K562 (cell line): Measurements from ENCODE around the gene XRCC2. TPM values are rescaled to one million over a fixed set of nuclear protein-coding genes. Genes with fewer than 3 reads are reported as not detected.

Experiments
- ATAC-seq: fragments of 200-7000 bp; cut with Tn5 transposase; 3 replicates; pipeline ENCODE4 v1.9.1; 2020; ENCODE audit warnings: moderate library complexity
- BruUV-seq: library from RNA; stranded (reverse); fragments of 400-500 nt; replicated peaks from 2 replicates; lab custom pipeline; 2021; lab: Mats Ljungman, UMichigan
- CTCF ChIA-PET: fragments of 300-600 bp; formaldehyde crosslinking; extraction: SDS; loops from one replicate; lab custom pipeline; 2021; ENCODE audit warnings: low intra/inter-chr PET ratio; lab: Yijun Ruan, JAX
- POLR2A ChIA-PET: fragments of 300-600, 350-650 bp; sonication (Branson Sonifier 250); formaldehyde crosslinking; extraction: SDS; loops from one replicate; lab custom pipeline; 2021; ENCODE audit warnings: antibody characterized with exemption, inconsistent platforms; lab: Yijun Ruan, JAX
- DNase-seq, 4 experiments: peaks; one replicate each; pipeline versions ENCODE4 v3.0.0 to v3.0.0-alpha.2; 2011 to 2018; ENCODE audit warnings: low spot score in 3 of 4, mixed read lengths in 3 of 4; ENCODE audit errors: extremely low read depth in 1 of 4
- FAIRE-seq: peaks from 2 replicates; lab custom pipeline; 2011; peaks lifted over from hg19 to GRCh38; lab: Jason Lieb, UNC
- H2AFZ ChIP-seq: 2 replicates; pipeline ENCODE4 v1.6.0; 2011; ENCODE audit warnings: low read depth, low read length, control low read depth, inconsistent platforms
- H3K27ac ChIP-seq: fragments of 200-600 bp; 3 replicates; pipeline ENCODE4 v1.8.0; 2011; ENCODE audit warnings: low read depth, mild to moderate bottlenecking, control low read depth, inconsistent platforms, low read length, moderate library complexity, mixed read lengths; ENCODE audit errors: extremely low read depth
- H3K27me3 ChIP-seq, 2 experiments: fragments of 300-600 bp in 1 of 2; 2 replicates in 1 of 2; 3 replicates in 1 of 2; pipeline versions ENCODE4 v1.6.0 to v1.8.0; 2011; ENCODE audit warnings: inconsistent platforms in 2 of 2, low read length in 2 of 2, mild to moderate bottlenecking in 1 of 2, mixed read lengths in 1 of 2, moderate library complexity in 1 of 2; ENCODE audit not compliant: control insufficient read depth in 2 of 2, insufficient read depth in 2 of 2
- H3K36me3 ChIP-seq: fragments of 300-600 bp; 3 replicates; pipeline ENCODE4 v1.8.0; 2011; ENCODE audit warnings: mild to moderate bottlenecking, low read length, inconsistent platforms; ENCODE audit not compliant: control insufficient read depth, insufficient read depth
- H3K4me1 ChIP-seq, 2 experiments: fragments of 200-600 bp in 1 of 2; replicated peaks in 1 of 2; 2 replicates in 1 of 2; 3 replicates in 1 of 2; pipeline versions ENCODE4 v1.5.1 to v1.8.0; 2011; ENCODE audit warnings: inconsistent platforms in 2 of 2, low read length in 2 of 2, mild to moderate bottlenecking in 1 of 2, mixed read lengths in 1 of 2, moderate library complexity in 1 of 2; ENCODE audit not compliant: control insufficient read depth in 2 of 2, insufficient read depth in 2 of 2
- H3K4me2 ChIP-seq: 2 replicates; pipeline ENCODE4 v1.6.1; 2011; ENCODE audit warnings: low read length, control low read depth, inconsistent platforms, mixed read lengths; ENCODE audit not compliant: insufficient read depth
- H3K4me3 ChIP-seq: fragments of 200-600 bp; sonication (generic), shearing (Covaris generic); 2 replicates; pipeline ENCODE4 v1.5.1; 2016; ENCODE audit warnings: control low read depth, inconsistent platforms
- H3K79me2 ChIP-seq: fragments of 200-600 bp; 3 replicates; pipeline ENCODE4 v1.8.0; 2011; ENCODE audit warnings: low read length, inconsistent platforms; ENCODE audit not compliant: control insufficient read depth, insufficient read depth
- H3K9ac ChIP-seq, 2 experiments: 2 replicates each; pipeline versions ENCODE4 v1.6.0 to v1.6.1; 2011; ENCODE audit warnings: low read depth in 2 of 2, low read length in 2 of 2, control low read depth in 1 of 2, inconsistent platforms in 1 of 2, mild to moderate bottlenecking in 1 of 2, mixed read lengths in 1 of 2; ENCODE audit not compliant: insufficient read depth in 1 of 2
- H3K9me1 ChIP-seq: one replicate; pipeline ENCODE4 v1.6.0; 2011; ENCODE audit warnings: inconsistent platforms, mild to moderate bottlenecking, low read length, moderate library complexity; ENCODE audit not compliant: control insufficient read depth, insufficient read depth
- H3K9me3 ChIP-seq: replicated peaks from 2 replicates; pipeline ENCODE4 v1.5.1; 2011; ENCODE audit warnings: low read depth, low read length, inconsistent platforms; ENCODE audit not compliant: control insufficient read depth, insufficient read depth
- H4K20me1 ChIP-seq: replicated peaks from 2 replicates; pipeline ENCODE4 v1.6.1; 2011; ENCODE audit warnings: low read length, inconsistent platforms, mixed read lengths; ENCODE audit not compliant: control insufficient read depth, insufficient read depth
- ATF1 ChIP-seq, 2 experiments: fragments of 450-650 bp in 1 of 2; IDR thresholded peaks; 2 replicates each; pipeline ENCODE4 v1.6.1; 2016; ENCODE audit warnings: missing compliant biosample characterization in 1 of 2, missing genetic modification characterization in 1 of 2
- EP300 ChIP-seq: IDR thresholded peaks from 2 replicates; pipeline ENCODE4 v1.6.1; 2012; ENCODE audit warnings: low read length, improper control_type of control experiment
- KLF16 ChIP-seq: IDR thresholded peaks from 2 replicates; pipeline ENCODE4 v1.6.1; 2016; ENCODE audit warnings: antibody characterized with exemption
- ZBTB1 ChIP-seq: sonication (generic); formaldehyde crosslinking; IDR thresholded peaks from 2 replicates; pipeline ENCODE4 v1.8.1; 2023; ENCODE audit warnings: missing genetic modification reagents, low read depth, mild to moderate bottlenecking, borderline replicate concordance
- ZNF197 ChIP-seq: fragments of 200-800 bp; sonication (Bioruptor generic); IDR thresholded peaks from 2 replicates; pipeline ENCODE4 v1.6.1; 2016; ENCODE audit warnings: low read depth, missing genetic modification characterization, missing compliant biosample characterization
- WGBS: fragments of 100-300 bp; shearing (Covaris generic); methylation state at CpG from one replicate; pipeline ENCODE4 v1.1.6; 2016; ENCODE audit warnings: low coverage, mixed read lengths; ENCODE audit not compliant: insufficient coverage; ENCODE audit errors: missing lambda C conversion rate; 5-methylcytosine and 5-hydroxymethylcytosine counted together
- in situ Hi-C: fragments of 300-500 bp; cut with MboI; formaldehyde crosslinking; loops from 4 replicates; pipeline ENCODE4 v1.15.0; 2018; ENCODE audit warnings: inconsistent platforms, mixed read lengths
- intact Hi-C: fragments of 100-400 bp; cut with micrococcal nuclease; formaldehyde crosslinking; loops from 2 replicates; pipeline ENCODE4 v1.14.2; 2022
- polyA plus RNA-seq, 8 experiments: library from polyadenylated mRNA; depleted of rRNA in 4 of 8; stranded (reverse) in 5 of 8; unstranded in 3 of 8; fragments of >200 nt; fragmentation: Nextera tagmentation in 2 of 8; fragmentation: Illumina TruSeq in 1 of 8; extraction: Ambion mirVana in 2 of 8; extraction: Trizol in 1 of 8; gene quantifications; 2 replicates each; pipeline versions ENCODE4 v1.2.1 to v1.2.3, GENCODE V29; 2011 to 2014; ENCODE audit warnings: inconsistent platforms in 1 of 8, missing spikeins in 1 of 8
- total RNA-seq, 7 experiments: library from RNA; depleted of rRNA in 6 of 7; stranded (reverse); fragments of >200 nt in 6 of 7; fragmentation: Illumina TruSeq in 2 of 7; extraction: Trizol in 2 of 7; gene quantifications; 2 replicates each; pipeline versions ENCODE4 v1.2.1 to v1.2.3, GENCODE V29; 2011 to 2021; ENCODE audit warnings: low replicate concordance in 1 of 7
- TF ChIP-seq, protein P1 (sequence below), 2 experiments: fragments of 450-650 bp in 1 of 2; sonication (generic) in 1 of 2; formaldehyde crosslinking in 1 of 2; IDR thresholded peaks in 1 of 2; conservative IDR thresholded peaks in 1 of 2; 2 replicates each; pipeline versions ENCODE4 v1.6.1 to v1.8.1; 2016 to 2023; ENCODE audit warnings: mild to moderate bottlenecking in 2 of 2, moderate library complexity in 2 of 2, inconsistent platforms in 1 of 2, missing genetic modification reagents in 1 of 2

The XRCC2 gene
- total and polyA plus RNA-seq, 9 of the 15 experiments (the other 6 are each of a cell fraction or from before 2014, with no cell fraction given): 16.2 to 58.0 (median 39.8) TPM

DNA sequence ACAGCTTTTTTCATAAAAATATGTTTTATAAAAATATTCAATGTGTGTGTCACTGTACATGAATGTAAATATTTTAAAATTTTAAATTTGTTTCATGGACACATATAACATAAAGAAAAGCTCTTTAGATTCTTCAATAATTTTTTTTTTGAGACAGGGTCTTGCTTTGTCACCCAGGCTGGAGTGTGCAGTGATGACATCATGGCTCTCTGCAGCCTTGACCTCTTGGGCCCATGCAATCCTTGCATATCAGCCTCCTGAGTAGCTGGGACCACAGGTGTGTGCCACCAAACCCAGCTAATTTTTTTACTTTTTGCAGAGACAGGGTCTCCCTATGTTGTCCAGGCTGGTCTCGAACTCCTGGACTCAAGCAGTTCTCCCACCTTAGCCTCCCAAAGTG lies 9.9 kb downstream of the XRCC2 start:
- no peaks in the 10 kb centered on the region for H3K27me3 ChIP-seq
- H3K9me1 ChIP-seq: peaks cover 3% of the 10 kb centered on the region
- ChIA-PET CTCF (no interaction called here), POLR2A (interaction anchor here (0.6 to 0.7 kb wide), 2 partner anchors 11 to 12 kb away, joined by 3 read pairs; no protein-coding TSS in a partner anchor)
- 0 out of 2 replicates have a peak, but pooled peaks cover 5% of the 10 kb centered on the region for H4K20me1 ChIP-seq
- in situ Hi-C loops (no loop called here), intact Hi-C loops (no loop called here)
- H3K79me2 ChIP-seq: peaks cover 93% of the 10 kb centered on the region
- TF ChIP-seq ATF1 (CRISPR knock-in tag; IDR thresholded peaks at IDR 0.05): no peak
- no peak for TF ChIP-seq ATF1 (tag; IDR thresholded peaks at IDR 0.05)
- TF ChIP-seq, protein P1, sequence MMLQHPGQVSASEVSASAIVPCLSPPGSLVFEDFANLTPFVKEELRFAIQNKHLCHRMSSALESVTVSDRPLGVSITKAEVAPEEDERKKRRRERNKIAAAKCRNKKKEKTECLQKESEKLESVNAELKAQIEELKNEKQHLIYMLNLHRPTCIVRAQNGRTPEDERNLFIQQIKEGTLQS (IDR thresholded peaks at IDR 0.05): peak; percentile 72
- TF ChIP-seq, protein P1 (CRISPR knock-in tag; conservative IDR thresholded peaks at IDR 0.05): no peak
- no peak for TF ChIP-seq EP300
- ATAC-seq: peak; percentile 58
- BruUV-seq: no TSS peak
- no peak for DNase-seq
- no peaks in the 10 kb centered on the region; a peak in 1 of 5 replicates for H3K4me1 ChIP-seq
- H3K4me3 ChIP-seq: no peak overlapping the region
- no peak overlapping the region for H3K27ac ChIP-seq
- H2AFZ ChIP-seq: no peak overlapping the region
- H3K9ac ChIP-seq: no peak overlapping the region
- FAIRE-seq: no peak
- H3K4me2 ChIP-seq: no peak overlapping the region
- H3K36me3 ChIP-seq: peaks cover 75% of the 10 kb centered on the region
- H3K9me3 ChIP-seq: no peaks in the 10 kb centered on the region
- WGBS: 95% methylated on average over 1 of the region's 1 CpG

DNA sequence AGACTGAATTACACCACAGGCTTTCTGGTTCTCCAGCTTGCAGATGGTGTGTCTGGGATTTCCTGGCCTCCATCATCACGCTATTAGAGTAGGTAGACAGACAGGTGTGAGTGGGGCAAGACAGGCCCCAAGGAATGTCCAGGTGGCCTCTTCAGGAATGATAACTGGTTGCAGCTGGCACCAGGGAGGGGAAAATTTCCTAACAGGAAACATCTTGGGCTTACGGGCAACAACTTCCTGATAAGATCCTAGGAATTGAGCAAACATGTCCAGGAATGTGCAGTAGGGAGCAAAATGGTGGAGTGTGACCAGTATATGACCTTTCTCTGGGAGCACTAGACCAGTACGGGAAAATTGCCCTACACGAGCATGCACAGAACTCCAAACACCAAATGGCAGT lies 11.3 kb downstream of the XRCC2 start:
- no peak overlapping the region for H3K27ac ChIP-seq
- TF ChIP-seq KLF16 (0 out of 2 replicates have a peak, but pooled peaks have one; percentile 14), ZBTB1 (CRISPR knock-in tag) (no peak), ZNF197 (CRISPR knock-in tag) (no peak)
- TF ChIP-seq, all 486 proteins: peak for 1
- Histone ChIP-seq H3K27me3 (no peaks in the 10 kb centered on the region), H3K79me2 (peaks cover 93% of the 10 kb centered on the region), H4K20me1 (peaks cover 2% of the 10 kb centered on the region; the same call in 1 of the 2 replicates), H3K9me1 (peaks cover 3% of the 10 kb centered on the region), H3K9me3 (no peaks in the 10 kb centered on the region), H3K4me1 (no peaks in the 10 kb centered on the region; a peak in 1 of 5 replicates), H3K4me3 (no peak overlapping the region), H2AFZ (no peak overlapping the region), H3K9ac (peak overlapping the region in 1 of 2 experiments; percentile 12; a peak in 1 of 4 replicates), H3K36me3 (peaks cover 78% of the 10 kb centered on the region), H3K4me2 (no peak overlapping the region)
- intact Hi-C loops: no loop called here
- BruUV-seq: no TSS peak
- ChIA-PET POLR2A (interaction anchor here (1.7 kb wide), 1 partner anchor 11 kb away, joined by 10 read pairs; the partner anchor contains the start of gene XRCC2), CTCF (interaction anchor here (0.5 kb wide), 1 partner anchor 455 kb away, joined by 3 read pairs; no protein-coding TSS in a partner anchor)
- WGBS: 83% methylated on average over 4 of the region's 4 CpGs
- in situ Hi-C loops: no loop called here
- no peak for FAIRE-seq
- no peak for DNase-seq
- ATAC-seq: no peak
